22Rv1 (cell line): ENCODE data around the gene SMARCA4.

Experiments
- CTCF ChIP-seq: fragments of 450-650 bp; IDR thresholded peaks from 2 replicates; pipeline ENCODE4 v1.5.1; 2017; ENCODE audit warnings: mild to moderate bottlenecking
- ZFX ChIP-seq: fragments of 450-650 bp; IDR thresholded peaks from 2 replicates; pipeline ENCODE4 v1.6.1; 2017; ENCODE audit warnings: antibody characterized with exemption, borderline replicate concordance

- TF ChIP-seq CTCF, result no peak
- TF ChIP-seq ZFX, result no peak
Measured at GRCh38 chr19:11019262-11019661, 58.4 kb downstream of the SMARCA4 start.
